Peyer's patch (tissue), 4 donors: Measurements from ENCODE around the gene GCAT.

Experiments
- CTCF ChIP-seq, 6 experiments: fragments of 450-650 bp in 4 of 6; fragments of 200-600 bp in 2 of 6; sonication (generic) in 1 of 6; IDR thresholded peaks; one replicate each; pipeline ENCODE4 v1.5.1; 2017 to 2019; ENCODE audit warnings: antibody characterized with exemption in 6 of 6, mild to moderate bottlenecking in 3 of 6, moderate library complexity in 1 of 6
- POLR2A ChIP-seq, 2 donors: fragments of 450-650 bp; IDR thresholded peaks; one replicate each; pipeline ENCODE4 v1.5.1; 2017; ENCODE audit warnings: antibody characterized with exemption in 2 of 2, mild to moderate bottlenecking in 2 of 2, moderate library complexity in 2 of 2

DNA sequence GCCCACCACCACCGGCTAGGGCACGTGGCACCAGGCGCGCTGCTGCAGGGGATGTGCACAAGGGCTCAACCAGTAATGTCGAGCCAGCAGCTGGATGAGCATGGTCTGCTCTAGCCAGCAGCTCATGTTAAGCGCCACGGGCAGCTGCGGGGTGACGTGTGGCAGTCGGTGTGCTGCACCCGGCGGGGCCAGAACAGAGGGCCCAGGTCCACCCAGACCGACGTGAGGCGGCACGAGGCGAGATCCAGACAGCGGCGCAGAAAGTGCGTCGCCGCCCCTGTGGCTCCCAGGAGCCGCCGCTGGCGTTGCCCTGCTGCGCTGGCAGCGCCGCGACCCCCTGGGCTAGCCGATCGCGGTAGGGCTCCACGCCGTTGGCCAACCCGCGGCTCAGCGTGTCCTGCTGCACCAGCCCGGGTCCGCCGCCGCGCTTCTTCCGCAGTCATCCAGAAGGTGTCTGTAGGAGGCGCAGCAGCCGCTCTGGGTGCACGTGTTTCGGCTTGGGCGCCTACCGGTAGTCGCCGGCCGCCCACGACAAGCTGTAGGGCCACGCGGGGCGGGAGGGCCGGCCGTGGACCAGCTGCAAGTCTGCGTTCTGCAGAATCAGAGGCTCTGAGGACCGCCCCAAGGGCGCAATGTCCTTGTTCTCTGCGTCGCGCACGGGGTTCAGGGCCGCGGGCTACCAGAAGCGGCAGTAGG is 10.8 kb downstream of the GCAT start:
- TF ChIP-seq CTCF (IDR thresholded peaks at IDR 0.05) (peak in 5 of 6 experiments; percentile 16 to 56 (median 49)), POLR2A (IDR thresholded peaks at IDR 0.05) (no peak)
